Measurements from ENCODE around the gene CST7.

CST7 gene

GRCh38 chr20:24966317-24967012 is 17.4 kb downstream of the CST7 start:
- DNase-seq = no peak

- peak; percentile 41 for DNase-seq
Observed at GRCh38 chr20:24968278-24968800, 19.3 kb downstream of the CST7 start.

DNA sequence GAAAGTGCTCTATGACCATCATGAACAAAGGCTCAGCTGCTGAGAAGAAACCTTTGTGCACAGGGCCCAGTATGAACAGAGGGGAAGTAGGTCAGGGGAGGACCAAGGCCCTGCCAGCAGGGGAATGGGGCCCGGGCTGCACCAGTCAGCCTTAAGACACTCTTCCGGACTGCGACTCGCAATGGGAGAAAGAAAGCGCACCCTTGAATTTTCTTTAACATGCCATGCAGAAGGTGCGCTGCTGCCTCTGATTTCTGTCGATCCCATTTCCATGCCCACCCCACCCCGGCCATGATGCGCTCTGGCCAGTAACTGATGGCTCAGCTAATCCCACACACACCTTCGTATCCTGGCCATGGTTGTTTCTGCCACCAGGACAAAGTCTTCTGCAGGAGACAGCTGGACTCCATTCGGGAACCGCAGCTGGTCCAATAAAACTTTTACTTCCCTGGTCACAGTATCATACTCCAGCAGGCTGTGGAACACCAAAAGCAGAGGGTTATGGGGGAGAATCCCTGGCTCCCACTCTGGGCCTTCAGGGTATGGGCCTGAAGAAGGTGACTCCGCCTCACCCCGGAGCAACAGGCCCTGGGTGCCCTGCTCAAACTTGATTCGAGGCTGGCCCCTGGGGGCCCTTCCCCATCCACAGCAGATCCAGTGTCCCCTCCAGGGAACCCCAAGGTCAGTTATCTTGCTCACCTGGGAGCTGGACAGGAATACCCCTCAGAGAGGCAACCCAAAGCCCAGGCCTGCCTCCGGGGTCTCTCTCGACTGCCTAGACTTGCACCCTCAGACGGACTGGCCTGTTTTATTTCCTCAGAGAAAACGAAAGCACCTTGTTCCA is 20.3 kb downstream of the CST7 start:
- DNase-seq = no peak

GRCh38 chr20:24970030-24970553 is 21.0 kb downstream of the CST7 start:
- DNase-seq = no peak

DNA sequence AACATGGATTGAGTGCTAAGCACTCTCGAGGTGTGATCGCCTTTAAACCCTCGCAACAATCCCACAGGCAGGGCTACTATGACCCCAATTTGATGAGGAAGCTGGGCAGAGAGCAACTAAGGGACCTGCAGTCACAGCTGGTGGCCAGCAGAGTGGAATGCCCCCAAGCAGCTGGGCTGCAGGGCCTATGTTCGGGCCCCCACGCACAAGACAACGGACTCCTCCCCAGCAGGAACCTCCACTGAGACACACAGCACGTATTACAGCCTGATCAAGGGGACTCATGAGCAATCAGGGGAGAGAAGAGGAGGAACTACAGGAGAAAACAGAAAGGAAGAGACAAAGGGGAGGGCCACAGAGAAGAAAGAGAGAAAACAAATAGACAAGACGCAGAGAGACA is 21.7 kb downstream of the CST7 start:
- no peak for DNase-seq

DNA sequence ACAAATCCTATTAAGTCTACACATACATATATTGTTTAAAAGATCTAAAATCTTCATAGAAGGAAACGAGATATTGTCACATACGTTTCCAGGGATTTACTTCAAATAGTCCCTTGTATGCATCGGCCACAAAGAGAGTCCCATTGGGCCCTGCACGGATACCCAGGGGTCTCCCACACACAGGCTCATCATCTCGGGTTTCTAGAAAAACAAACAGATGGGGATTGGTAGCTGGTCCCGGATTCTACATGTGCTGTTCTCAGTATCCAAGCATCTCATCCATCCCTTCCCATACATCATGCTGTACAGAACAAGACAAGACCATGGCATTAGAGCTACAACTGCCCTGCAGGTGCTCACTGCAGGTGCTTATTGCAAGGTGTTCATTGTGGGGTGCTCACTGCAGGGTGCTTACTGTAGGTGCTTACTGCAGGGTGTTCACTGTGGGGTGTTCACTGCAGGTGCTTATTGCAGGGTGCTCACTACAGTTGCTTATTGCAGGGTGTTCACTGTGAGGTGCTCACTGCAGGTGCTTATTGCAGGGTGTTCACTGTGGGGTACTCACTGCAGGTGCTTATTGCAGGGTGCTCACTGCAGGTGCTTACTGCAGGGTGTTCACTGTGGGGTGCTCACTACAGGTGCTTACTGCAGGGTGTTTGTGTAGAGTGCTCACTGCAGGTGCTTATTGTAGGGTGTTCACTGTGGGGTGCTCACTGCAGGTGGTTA is 22.5 kb downstream of the CST7 start:
- no peak for DNase-seq

- no peak for DNase-seq
Observed at GRCh38 chr20:24972341-24972740, 23.3 kb downstream of the CST7 start.

DNA sequence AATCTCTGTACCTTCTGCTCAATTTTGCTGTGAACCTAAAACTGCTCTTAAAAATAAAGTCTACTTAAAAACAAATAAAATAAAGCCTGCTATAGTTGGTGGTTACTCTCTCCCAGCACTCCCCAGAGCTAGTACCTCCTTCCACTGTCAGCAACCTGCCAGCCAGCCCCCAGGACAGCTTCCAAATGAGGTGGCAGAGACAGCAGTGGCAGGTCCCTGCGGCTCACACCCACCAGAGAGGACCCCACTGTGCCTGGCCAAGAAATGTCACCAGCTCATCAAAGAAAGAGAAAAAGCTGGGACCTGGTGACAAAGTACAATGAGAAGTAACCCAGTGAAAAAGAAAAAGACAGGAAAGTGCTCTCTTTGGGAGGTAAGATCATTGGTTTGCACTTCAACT is 28.3 kb downstream of the CST7 start:
- no peak for DNase-seq

GRCh38 chr20:24977797-24978196 is 28.7 kb downstream of the CST7 start:
- no peak for DNase-seq

DNA sequence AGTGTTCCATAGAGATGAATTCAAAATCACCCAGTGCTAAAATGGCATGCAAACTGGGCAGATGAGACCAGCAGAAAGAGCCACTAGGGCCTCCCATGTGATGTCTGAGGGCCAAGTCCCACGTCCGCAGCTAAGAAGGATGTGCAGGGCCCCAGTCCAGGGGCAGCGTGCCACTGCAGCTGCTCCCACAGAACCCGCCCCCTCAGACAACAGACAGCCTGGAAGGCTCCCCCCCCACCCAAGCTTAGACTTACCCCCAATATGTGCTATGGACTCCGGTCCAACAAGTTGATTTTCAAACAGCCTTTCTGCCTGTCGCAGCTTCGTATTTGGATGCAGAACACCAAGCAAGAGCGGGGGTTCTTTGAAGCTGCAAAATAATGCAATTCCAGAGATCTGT is 29.4 kb downstream of the CST7 start:
- DNase-seq = no peak

- DNase-seq = no peak
Observed at GRCh38 chr20:24979036-24979960, 30.2 kb downstream of the CST7 start.

GRCh38 chr20:24980291-24981053 is 31.4 kb downstream of the CST7 start:
- no peak for DNase-seq

GRCh38 chr20:24981282-24981681 is 32.2 kb downstream of the CST7 start:
- no peak for DNase-seq

DNA sequence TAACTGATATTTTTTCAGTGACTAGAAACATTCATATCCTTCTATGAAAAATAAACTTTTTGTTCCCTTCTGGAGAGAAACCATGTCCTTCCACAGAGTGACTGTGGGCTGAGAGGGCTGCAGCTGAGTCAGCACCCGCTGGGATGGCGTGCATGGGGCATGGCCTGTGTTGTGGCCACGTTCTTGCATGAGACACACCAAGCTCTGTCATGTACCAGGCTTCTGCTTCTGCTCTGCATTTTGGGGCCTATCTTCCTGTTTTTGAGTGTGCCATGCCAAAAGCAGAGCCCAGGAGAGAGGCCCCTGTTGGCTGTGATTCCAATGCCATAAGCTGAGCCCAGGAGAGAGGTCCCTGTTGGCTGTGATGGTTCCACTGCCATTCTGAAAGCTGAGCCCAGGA is 32.7 kb downstream of the CST7 start:
- no peak for DNase-seq

GRCh38 chr20:24983896-24984295 is 34.8 kb downstream of the CST7 start:
- no peak for DNase-seq

- DNase-seq = no peak
Observed at GRCh38 chr20:24984961-24985640, 36.0 kb downstream of the CST7 start.

- no peak for DNase-seq
Observed at GRCh38 chr20:24985802-24986201, 36.7 kb downstream of the CST7 start.

- no peak for DNase-seq
Observed at GRCh38 chr20:24986436-24987015, 37.5 kb downstream of the CST7 start.

GRCh38 chr20:24987244-24987643 is 38.2 kb downstream of the CST7 start:
- no peak for DNase-seq
